Erythroblast (primary cell): ENCODE results near the gene RRAGC.

Experiments used
- DNase-seq, 2 experiments: peaks; one replicate each; lab custom pipeline; 2025; lab: John Stamatoyannopoulos, UW
- GATA1 ChIP-seq: IDR thresholded peaks from 2 replicates; pipeline ENCODE4 v1.6.1; 2011; ENCODE audit warnings: low read depth, mild to moderate bottlenecking, control low read depth, low read length, moderate library complexity
- POLR2A ChIP-seq: IDR thresholded peaks from 2 replicates; pipeline ENCODE4 v1.6.1; 2011; ENCODE audit warnings: mild to moderate bottlenecking, low read length

RRAGC gene

GRCh38 chr1:38791164-38791515 is 68.4 kb downstream of the RRAGC start:
- TF ChIP-seq GATA1 (no peak), POLR2A (no peak)
- DNase-seq = no peak

GRCh38 chr1:38790422-38791163 is 69.0 kb downstream of the RRAGC start:
- TF ChIP-seq GATA1 = no peak
- no peak for DNase-seq

GRCh38 chr1:38789498-38790169 is 69.9 kb downstream of the RRAGC start:
- TF ChIP-seq POLR2A = no peak
- TF ChIP-seq GATA1 = no peak
- DNase-seq = no peak

DNA sequence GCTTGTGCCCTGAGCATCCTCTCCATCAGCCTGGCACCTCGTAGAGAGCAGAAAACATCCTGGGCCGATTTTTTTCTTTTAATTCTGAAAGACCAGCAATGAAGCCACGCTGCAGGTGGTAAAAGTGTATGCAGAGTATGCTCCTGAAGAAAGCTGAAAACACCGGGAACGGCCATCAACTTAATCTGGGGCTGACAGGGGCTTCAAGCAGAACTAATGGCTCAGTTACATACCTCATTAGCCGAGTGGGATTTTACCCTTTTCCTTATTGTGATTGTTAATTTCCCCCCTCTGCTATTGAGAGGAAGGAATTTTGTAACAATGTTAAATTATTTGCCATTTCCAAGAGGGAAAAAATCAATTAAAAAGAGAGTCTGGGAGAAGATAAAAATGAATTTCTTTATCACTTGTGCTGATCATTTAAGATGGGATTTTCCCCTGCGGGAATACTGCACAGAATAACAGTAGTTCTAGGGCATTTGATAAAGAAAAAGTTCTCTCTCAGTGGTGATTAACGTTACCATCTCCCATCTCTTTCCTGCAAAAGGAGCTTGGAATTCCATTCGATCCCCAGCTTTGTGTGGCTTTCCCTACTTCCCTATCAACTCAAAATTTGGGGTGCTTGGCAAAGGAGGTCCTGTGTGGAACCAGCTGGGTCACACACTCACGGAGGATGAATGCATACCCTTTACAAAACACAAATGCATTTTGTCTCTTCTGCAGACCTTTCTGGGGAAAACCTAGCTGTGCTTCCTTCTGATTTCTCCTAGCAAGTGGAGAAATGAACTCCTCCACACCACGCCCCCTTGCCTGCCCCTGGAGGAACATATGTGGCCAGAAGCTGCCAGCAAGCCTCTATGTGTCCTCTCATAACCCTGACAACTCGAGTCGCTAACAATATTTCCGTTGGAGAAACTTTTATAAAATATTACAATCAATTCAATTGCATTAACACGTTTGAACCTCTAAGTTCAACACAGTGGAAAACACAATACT is 70.9 kb downstream of the RRAGC start:
- no peak for DNase-seq
- TF ChIP-seq GATA1 (no peak), POLR2A (no peak)
